AG09309 (cell line): ENCODE data around the gene CCDC57.

Source experiments
- DNase-seq: peaks from one replicate; pipeline ENCODE4 v3.0.0-alpha.2; 2010; ENCODE audit warnings: low read depth
- H3K4me3 ChIP-seq: 2 replicates; pipeline ENCODE4 v1.5.1; 2011; ENCODE audit warnings: mild to moderate bottlenecking, low read depth, low read length, moderate library complexity; ENCODE audit not compliant: control insufficient read depth
- CTCF ChIP-seq: IDR thresholded peaks from 2 replicates; pipeline ENCODE4 v1.5.1; 2011; ENCODE audit warnings: mild to moderate bottlenecking, low read depth, low read length, inconsistent platforms; ENCODE audit not compliant: insufficient read depth, control insufficient read depth; ENCODE audit errors: missing control alignments

CCDC57 gene

DNA sequence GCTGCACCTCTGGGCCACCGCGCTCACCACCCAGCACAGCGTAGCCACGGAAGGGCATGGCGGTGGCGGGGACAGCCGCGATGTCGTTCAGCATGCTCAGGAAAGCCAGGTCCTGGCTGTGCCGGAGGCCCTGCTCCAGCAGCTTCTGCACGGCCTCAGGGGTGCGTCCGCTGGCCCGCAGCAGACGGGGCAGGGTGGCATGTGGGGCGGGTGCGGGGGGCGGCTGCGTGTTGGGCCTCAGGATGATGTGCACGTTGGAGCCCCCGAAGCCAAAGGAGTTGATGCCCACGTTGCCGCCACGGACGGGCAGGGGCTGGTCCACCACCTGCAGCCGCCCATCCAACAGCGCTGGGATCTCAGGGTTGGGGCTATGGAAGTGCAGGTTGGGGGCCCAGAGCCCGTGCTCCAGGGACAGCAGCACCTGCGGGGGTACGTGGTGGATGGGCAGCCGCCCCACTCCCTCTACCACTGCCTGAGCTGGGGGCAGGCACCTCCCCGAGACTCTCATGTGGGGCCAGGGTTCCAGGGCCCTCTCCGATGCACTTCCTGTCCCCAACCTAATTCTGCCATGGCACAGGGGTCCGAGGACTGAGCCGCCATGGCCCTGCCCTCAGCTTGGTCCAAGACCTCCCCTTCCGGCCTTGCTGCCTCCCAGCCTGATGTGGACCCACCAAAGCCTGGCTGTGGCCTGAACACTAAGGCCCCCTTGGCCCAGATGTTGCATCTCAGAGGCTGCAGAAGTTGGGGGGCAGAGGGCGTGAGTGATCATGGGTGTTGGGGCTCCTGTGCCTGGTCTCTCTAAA, 121.2 kb downstream of the CCDC57 start:
- no peak for DNase-seq
- H3K4me3 ChIP-seq = no peak overlapping the region
- TF ChIP-seq CTCF = no peak

GRCh38 chr17:82090549-82091263, 121.9 kb downstream of the CCDC57 start:
- DNase-seq = no peak
- TF ChIP-seq CTCF = no peak
- H3K4me3 ChIP-seq = no peak overlapping the region

GRCh38 chr17:82089723-82090548, 122.7 kb downstream of the CCDC57 start:
- TF ChIP-seq CTCF = no peak
- no peak for DNase-seq
- H3K4me3 ChIP-seq = no peak overlapping the region

GRCh38 chr17:82088838-82089722, 123.6 kb downstream of the CCDC57 start:
- DNase-seq = no peak
- no peak for TF ChIP-seq CTCF
- H3K4me3 ChIP-seq = no peak overlapping the region

DNA sequence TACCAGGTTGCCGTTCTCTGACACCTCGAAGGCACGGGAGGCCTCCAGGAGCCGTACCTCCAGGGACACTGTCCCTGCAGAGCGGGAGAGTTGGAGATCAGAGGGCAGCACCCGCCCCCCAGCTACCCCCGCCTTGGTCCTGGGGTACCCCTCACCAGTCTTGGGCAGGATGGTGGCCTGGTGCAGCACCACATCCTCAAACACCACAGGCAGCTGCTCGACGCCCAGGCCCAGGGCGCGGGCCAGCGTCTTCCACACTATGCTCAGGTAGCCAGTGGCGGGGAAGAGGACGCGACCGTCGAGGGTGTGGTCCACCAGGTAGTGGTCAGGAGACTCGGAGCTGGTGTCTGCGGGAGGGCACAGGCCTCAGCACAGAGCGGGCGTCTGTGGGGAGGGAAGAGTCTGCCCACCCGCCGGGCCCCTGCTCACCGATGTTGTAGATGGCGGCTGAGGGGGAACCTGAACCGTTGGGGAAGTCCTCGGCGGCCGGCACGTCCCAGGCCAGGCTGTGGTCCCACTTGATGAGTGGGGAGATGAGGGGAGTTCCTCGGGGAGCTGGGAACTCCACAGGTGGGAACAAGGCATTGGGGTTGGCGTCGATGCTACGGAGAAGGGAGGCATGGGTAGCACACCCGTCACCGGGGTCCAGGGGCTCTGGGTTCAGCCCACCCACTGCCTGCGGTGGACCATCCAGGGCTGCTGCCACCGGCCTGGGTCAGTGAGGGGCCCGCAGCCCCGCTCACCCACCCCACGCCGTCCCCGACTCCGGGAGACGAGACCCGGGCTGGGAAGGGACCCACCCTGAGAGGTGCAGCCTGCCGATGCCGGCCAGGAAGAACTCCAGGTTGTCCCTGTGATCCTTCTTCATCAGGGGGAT, 124.4 kb downstream of the CCDC57 start:
- no peak for TF ChIP-seq CTCF
- no peak overlapping the region for H3K4me3 ChIP-seq
- no peak for DNase-seq
